ENCODE results near the gene NMT1.

NMT1 gene

GRCh38 chr17:45060797-45061605 lies at the start of gene NMT1 (continued):
- TF ChIP-seq ZEB2 (tag by site-specific recombination; IDR thresholded peaks at IDR 0.05): peak; percentile 29; the same call in 1 of the 2 replicates
- TF ChIP-seq YY1 (tag by site-specific recombination; IDR thresholded peaks at IDR 0.05): peak; percentile 97
- peak; percentile 68 for TF ChIP-seq ZNF629 (tag by site-specific recombination; IDR thresholded peaks at IDR 0.05)
- TF ChIP-seq ZNF426 (tag by site-specific recombination; IDR thresholded peaks at IDR 0.05): no peak
- no peak for TF ChIP-seq ZNF560 (tag by site-specific recombination; IDR thresholded peaks at IDR 0.05; ENCODE audit: borderline replicate concordance)
- no peak for TF ChIP-seq ZNF140 (tag by site-specific recombination; IDR thresholded peaks at IDR 0.05)
- no peak for TF ChIP-seq ZNF785 (tag by site-specific recombination; IDR thresholded peaks at IDR 0.05)
- no peak for TF ChIP-seq ZNF549 (tag by site-specific recombination; IDR thresholded peaks at IDR 0.05)
- no peak for TF ChIP-seq ZNF221 (tag by site-specific recombination; IDR thresholded peaks at IDR 0.05; ENCODE audit: borderline replicate concordance)
- peak; percentile 79 for TF ChIP-seq KLF16 (tag by site-specific recombination; IDR thresholded peaks at IDR 0.05)
- peak; percentile 45; the same call in 1 of the 2 replicates for TF ChIP-seq ZNF18 (tag by site-specific recombination; IDR thresholded peaks at IDR 0.05)
- no peak for TF ChIP-seq ZNF555 (tag by site-specific recombination; conservative IDR thresholded peaks at IDR 0.05)
- no peak for TF ChIP-seq ZNF211 (tag by site-specific recombination; IDR thresholded peaks at IDR 0.05; ENCODE audit: low read depth)
- TF ChIP-seq ZNF114 (tag by site-specific recombination; IDR thresholded peaks at IDR 0.05): no peak
- TF ChIP-seq ZNF280D (tag by site-specific recombination; IDR thresholded peaks at IDR 0.05): no peak
- TF ChIP-seq ZNF354C (tag by site-specific recombination; IDR thresholded peaks at IDR 0.05; ENCODE audit: borderline replicate concordance, low read depth): no peak
- TF ChIP-seq HOXD13 (CRISPR knock-in tag; IDR thresholded peaks at IDR 0.05; ENCODE audit: borderline replicate concordance): no peak
- no peak for TF ChIP-seq ZNF677 (tag by site-specific recombination; IDR thresholded peaks at IDR 0.05)
- no peak for TF ChIP-seq REPIN1 (tag by site-specific recombination; IDR thresholded peaks at IDR 0.05; ENCODE audit: low read depth)
- TF ChIP-seq KLF1 (tag by site-specific recombination; IDR thresholded peaks at IDR 0.05): no peak; the same call in 1 of the 2 replicates
- no peak for TF ChIP-seq ZNF664 (tag by site-specific recombination; IDR thresholded peaks at IDR 0.05)

- Histone ChIP-seq H3K4me3 (ENCODE audit: low read depth, low read length) (no peak overlapping the region), H3K9me3 (ENCODE audit: control insufficient read depth, insufficient read depth, low read depth, low read length) (no peaks in the 10 kb centered on the region), H3K4me1 (ENCODE audit: control insufficient read depth, insufficient read depth, low read length) (peaks cover 3% of the 10 kb centered on the region; the same call in 1 of the 2 replicates), H3K27ac (ENCODE audit: extremely low read depth, low read depth, low read length) (no peak overlapping the region), H3K36me3 (ENCODE audit: control insufficient read depth in 2 of 2, insufficient read depth in 1 of 2, low read length in 2 of 2) (no peaks in the 10 kb centered on the region)
- ChIA-PET POLR2A (interaction anchor here (0.7 kb wide), 1 partner anchor 50 kb away, joined by 6 read pairs; no protein-coding TSS in a partner anchor), CTCF (interaction anchor here (0.6 to 3.3 kb wide), 8 partner anchors 8 to 414 kb away, joined by 3 to 18 read pairs (median 4); partner anchors contain the start of gene ACBD4)
- no peak for TF ChIP-seq ZNF280C (tag by site-specific recombination; IDR thresholded peaks at IDR 0.05)
- peak; percentile 91; the same call in 1 of the 2 replicates for TF ChIP-seq SCRT1 (tag by site-specific recombination; IDR thresholded peaks at IDR 0.05; ENCODE audit: borderline replicate concordance)
Observed at GRCh38 chr17:45011767-45012166, 49.4 kb upstream of the NMT1 start.

All from HEK293 (cell line).